HEK293T (cell line): ENCODE measurements around the gene TJP3.

ENCODE experiments used
- CTCF ChIA-PET: fragments of 350-600 bp; formaldehyde crosslinking; extraction: SDS; loops from one replicate; lab custom pipeline; 2021; ENCODE audit warnings: antibody characterized with exemption, inconsistent platforms; lab: Yijun Ruan, JAX
- POLR2A ChIA-PET: fragments of 350-600 bp; formaldehyde crosslinking; extraction: SDS; loops from one replicate; lab custom pipeline; 2020; ENCODE audit warnings: antibody characterized with exemption, inconsistent platforms; lab: Yijun Ruan, JAX
- DNase-seq: peaks from one replicate; pipeline ENCODE4 v3.0.0; 2012; ENCODE audit warnings: mixed read lengths; ENCODE audit errors: extremely low spot score
- ARNT ChIP-seq: fragments of 450-650 bp; IDR thresholded peaks from 2 replicates; pipeline ENCODE4 v1.6.1; 2017; ENCODE audit warnings: mild to moderate bottlenecking
- BHLHE40 ChIP-seq: fragments of 450-650 bp; IDR thresholded peaks from 2 replicates; pipeline ENCODE4 v1.6.1; 2016; ENCODE audit warnings: mild to moderate bottlenecking, moderate library complexity, borderline replicate concordance
- CTBP1 ChIP-seq: fragments of 450-650 bp; IDR thresholded peaks from 2 replicates; pipeline ENCODE4 v1.6.1; 2016; ENCODE audit warnings: borderline replicate concordance
- ELF4 ChIP-seq: fragments of 450-650 bp; IDR thresholded peaks from 2 replicates; pipeline ENCODE4 v1.6.1; 2017; ENCODE audit warnings: antibody characterized with exemption
- FOXA1 ChIP-seq: fragments of 450-650 bp; IDR thresholded peaks from 2 replicates; pipeline ENCODE4 v1.6.1; 2016; ENCODE audit warnings: mild to moderate bottlenecking
- FOXK2 ChIP-seq: fragments of 450-650 bp; IDR thresholded peaks from 2 replicates; pipeline ENCODE4 v1.6.1; 2016; ENCODE audit warnings: mild to moderate bottlenecking
- FOXM1 ChIP-seq: fragments of 450-650 bp; IDR thresholded peaks from 2 replicates; pipeline ENCODE4 v1.6.1; 2017; ENCODE audit warnings: mild to moderate bottlenecking, borderline replicate concordance
- HDGF ChIP-seq: fragments of 450-650 bp; IDR thresholded peaks from 2 replicates; pipeline ENCODE4 v1.6.1; 2017; ENCODE audit warnings: antibody characterized with exemption, borderline replicate concordance
- L3MBTL2 ChIP-seq: fragments of 450-650 bp; conservative IDR thresholded peaks from 2 replicates; pipeline ENCODE4 v1.6.1; 2016; ENCODE audit warnings: mild to moderate bottlenecking
- LEF1 ChIP-seq: fragments of 450-650 bp; IDR thresholded peaks from 2 replicates; pipeline ENCODE4 v1.6.1; 2017; ENCODE audit warnings: mild to moderate bottlenecking, borderline replicate concordance
- NFRKB ChIP-seq: fragments of 450-650 bp; IDR thresholded peaks from 2 replicates; pipeline ENCODE4 v1.6.1; 2016; ENCODE audit warnings: mild to moderate bottlenecking, moderate library complexity
- SP1 ChIP-seq: fragments of 450-650 bp; IDR thresholded peaks from 2 replicates; pipeline ENCODE4 v1.6.1; 2017
- SUZ12 ChIP-seq: fragments of 450-650 bp; IDR thresholded peaks from 2 replicates; pipeline ENCODE4 v1.6.1; 2016; ENCODE audit warnings: mild to moderate bottlenecking
- TARDBP ChIP-seq: fragments of 450-650 bp; IDR thresholded peaks from 2 replicates; pipeline ENCODE4 v1.6.1; 2016
- ZNF384 ChIP-seq: fragments of 450-650 bp; IDR thresholded peaks from 2 replicates; pipeline ENCODE4 v1.6.1; 2016
- TF ChIP-seq, protein P1 (sequence below): fragments of 450-650 bp; IDR thresholded peaks from 2 replicates; pipeline ENCODE4 v1.6.1; 2016

TJP3 gene

DNA sequence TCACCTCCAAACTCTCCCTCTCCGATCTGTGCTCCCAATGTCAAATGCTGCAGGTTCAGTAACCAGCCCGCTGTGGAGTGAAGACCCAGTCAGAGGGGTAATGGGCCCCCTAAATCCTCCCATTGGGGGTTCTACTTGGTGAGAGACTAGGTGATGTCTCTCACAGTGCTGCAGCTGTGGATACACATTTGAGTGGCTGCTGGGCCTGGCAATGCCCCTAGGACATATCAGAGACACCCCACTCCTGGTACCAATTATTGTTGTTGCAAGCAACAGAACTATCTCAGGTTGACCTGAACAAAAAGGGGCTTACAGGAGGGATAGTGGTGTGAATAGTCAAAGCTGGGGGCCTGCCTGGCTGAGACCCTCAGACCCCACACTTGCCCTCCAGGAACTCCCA, 73.4 kb downstream of the TJP3 start:
- TF ChIP-seq NFRKB (no peak), SP1 (no peak), HDGF (no peak), CTBP1 (no peak), TARDBP (no peak), ARNT (no peak), ZNF384 (no peak), SUZ12 (no peak), FOXM1 (no peak), BHLHE40 (no peak), FOXA1 (no peak), L3MBTL2 (no peak), LEF1 (no peak), ELF4 (no peak), FOXK2 (no peak)
- TF ChIP-seq, protein P1, sequence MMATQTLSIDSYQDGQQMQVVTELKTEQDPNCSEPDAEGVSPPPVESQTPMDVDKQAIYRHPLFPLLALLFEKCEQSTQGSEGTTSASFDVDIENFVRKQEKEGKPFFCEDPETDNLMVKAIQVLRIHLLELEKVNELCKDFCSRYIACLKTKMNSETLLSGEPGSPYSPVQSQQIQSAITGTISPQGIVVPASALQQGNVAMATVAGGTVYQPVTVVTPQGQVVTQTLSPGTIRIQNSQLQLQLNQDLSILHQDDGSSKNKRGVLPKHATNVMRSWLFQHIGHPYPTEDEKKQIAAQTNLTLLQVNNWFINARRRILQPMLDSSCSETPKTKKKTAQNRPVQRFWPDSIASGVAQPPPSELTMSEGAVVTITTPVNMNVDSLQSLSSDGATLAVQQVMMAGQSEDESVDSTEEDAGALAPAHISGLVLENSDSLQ: no peak
- no peak for DNase-seq
- ChIA-PET CTCF (no interaction called here), POLR2A (interaction anchor here (0.9 kb wide), 1 partner anchor 19 kb away, joined by 3 read pairs; the partner anchor contains the start of gene MRPL54)

GRCh38 chr19:3782330-3782729, 74.1 kb downstream of the TJP3 start:
- POLR2A ChIA-PET: interaction anchor here (1.3 to 1.9 kb wide), 2 partner anchors 11 to 20 kb away, joined by 3 to 8 read pairs; partner anchors contain the start of gene MRPL54
- DNase-seq: no peak
- TF ChIP-seq LEF1: no peak
- TF ChIP-seq FOXM1: no peak
- TF ChIP-seq TARDBP: no peak
- no peak for TF ChIP-seq ZNF384
- TF ChIP-seq L3MBTL2: no peak
- no peak for TF ChIP-seq BHLHE40
- no peak for TF ChIP-seq ELF4
- TF ChIP-seq FOXK2: no peak
- TF ChIP-seq, protein P1: no peak
- no peak for TF ChIP-seq SP1
- CTCF ChIA-PET: no interaction called here

DNA sequence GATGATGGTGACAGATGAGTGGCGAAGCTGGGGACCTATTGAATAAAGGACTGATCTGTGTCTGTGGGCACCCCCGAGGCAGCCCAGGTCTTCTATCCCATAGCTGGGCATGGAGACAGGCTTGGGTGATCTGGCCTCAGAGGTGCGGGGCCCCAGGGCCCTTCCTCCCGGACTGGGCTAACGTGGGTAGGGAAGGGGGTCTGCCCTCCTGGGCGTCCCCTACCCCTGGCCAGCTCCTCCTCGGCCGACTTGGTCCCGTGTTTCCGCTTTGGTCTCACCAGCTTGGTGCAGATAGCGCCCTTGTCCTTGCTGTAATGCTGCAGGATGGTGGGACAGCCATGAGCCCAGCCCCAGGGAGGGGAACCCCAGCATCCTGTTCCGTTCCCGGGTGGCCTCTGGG, 74.7 kb downstream of the TJP3 start:
- CTCF ChIA-PET: no interaction called here
- DNase-seq: no peak
- no peak for TF ChIP-seq ELF4
- TF ChIP-seq HDGF: no peak
- TF ChIP-seq ZNF384: no peak
- TF ChIP-seq, protein P1: no peak
- no peak for TF ChIP-seq LEF1
- no peak for TF ChIP-seq SP1
- no peak for TF ChIP-seq CTBP1
- no peak for TF ChIP-seq FOXK2
- TF ChIP-seq TARDBP: no peak
- no peak for TF ChIP-seq L3MBTL2
- TF ChIP-seq SUZ12: no peak
- TF ChIP-seq BHLHE40: no peak
- TF ChIP-seq ARNT: no peak
- TF ChIP-seq FOXA1: no peak
- no peak for TF ChIP-seq FOXM1
- TF ChIP-seq NFRKB: no peak
- POLR2A ChIA-PET: interaction anchor here (1.3 to 1.9 kb wide), 2 partner anchors 12 to 20 kb away, joined by 3 to 8 read pairs; partner anchors contain the start of gene MRPL54

GRCh38 chr19:3783660-3784584, 75.7 kb downstream of the TJP3 start:
- ChIA-PET POLR2A (interaction anchor here (1.3 to 1.9 kb wide), 2 partner anchors 13 to 21 kb away, joined by 3 to 8 read pairs; partner anchors contain the start of gene MRPL54), CTCF (interaction anchor here (0.5 kb wide), 1 partner anchor 8 kb away, joined by 7 read pairs; no protein-coding TSS in a partner anchor)
- no peak for TF ChIP-seq ZNF384
- TF ChIP-seq TARDBP: no peak
- no peak for TF ChIP-seq L3MBTL2
- TF ChIP-seq, protein P1: no peak
- TF ChIP-seq SP1: no peak
- no peak for TF ChIP-seq LEF1
- TF ChIP-seq NFRKB: no peak
- no peak for TF ChIP-seq SUZ12
- TF ChIP-seq ARNT: no peak
- no peak for TF ChIP-seq CTBP1
- TF ChIP-seq HDGF: no peak
- no peak for TF ChIP-seq FOXM1
- no peak for DNase-seq
